Parathyroid adenoma (tissue), 2 donors: ENCODE results near the gene R3HDM2.

Experiments
- H2AFZ ChIP-seq: fragments of 300-600 bp; sonication (generic); one replicate; pipeline ENCODE4 v1.7.0; 2017; ENCODE audit warnings: antibody characterized with exemption, mild to moderate bottlenecking
- H3K27ac ChIP-seq: fragments of 300-600 bp; sonication (generic); one replicate; pipeline ENCODE4 v1.7.0; 2017
- H3K27me3 ChIP-seq: fragments of 300-600 bp; sonication (generic); one replicate; pipeline ENCODE4 v1.7.0; 2017; ENCODE audit warnings: low read length; ENCODE audit not compliant: control insufficient read depth, insufficient read depth
- H3K36me3 ChIP-seq: fragments of 300-600 bp; sonication (generic); one replicate; pipeline ENCODE4 v1.7.0; 2017; ENCODE audit warnings: low read length; ENCODE audit not compliant: control insufficient read depth, insufficient read depth
- H3K4me1 ChIP-seq: fragments of 300-600 bp; sonication (generic); one replicate; pipeline ENCODE4 v1.7.0; 2017; ENCODE audit warnings: control low read depth
- H3K4me2 ChIP-seq: fragments of 300-600 bp; sonication (generic); one replicate; pipeline ENCODE4 v1.7.0; 2017; ENCODE audit warnings: low read length
- H3K4me3 ChIP-seq: fragments of 300-600 bp; sonication (generic); one replicate; pipeline ENCODE4 v1.7.0; 2017; ENCODE audit warnings: low read depth, low read length
- H3K79me2 ChIP-seq: fragments of 300-600 bp; sonication (generic); one replicate; pipeline ENCODE4 v1.7.0; 2017; ENCODE audit warnings: control low read depth
- H3K9ac ChIP-seq: fragments of 300-600 bp; sonication (generic); one replicate; pipeline ENCODE4 v1.7.0; 2017; ENCODE audit warnings: mild to moderate bottlenecking
- H3K9me3 ChIP-seq: fragments of 300-600 bp; sonication (generic); one replicate; pipeline ENCODE4 v1.7.0; 2017; ENCODE audit warnings: low read length; ENCODE audit not compliant: control insufficient read depth
- CTCF ChIP-seq: fragments of 300-600 bp; sonication (generic); IDR thresholded peaks from one replicate; pipeline ENCODE4 v1.7.0; 2017; ENCODE audit warnings: antibody characterized with exemption, mild to moderate bottlenecking
- donor health status: primary hyperparathyroidism.

R3HDM2 gene

GRCh38 chr12:57430931-57431566, at the start of gene R3HDM2:
Gene R3HDM2, minus strand, starts transcription at chr12:57431043. Its CDS starts 120,615 bp downstream, at chr12:57310428.
- Histone ChIP-seq H3K79me2 (peaks cover 2% of the 10 kb centered on the region), H3K36me3 (no peaks in the 10 kb centered on the region), H3K4me1 (no peaks in the 10 kb centered on the region), H3K4me3 (peak within 1 kb of the TSS; percentile 90), H3K4me2 (peak within 1 kb of the TSS; percentile 97), H3K27ac (peak within 1 kb of the TSS; percentile 80), H3K27me3 (no peaks in the 10 kb centered on the region), H3K9me3 (no peaks in the 10 kb centered on the region), H2AFZ (peak within 1 kb of the TSS; percentile 75), H3K9ac (peak within 1 kb of the TSS; percentile 71)
- no peak for TF ChIP-seq CTCF

- H3K4me2 ChIP-seq = no peak within 1 kb of the TSS
- H3K36me3 ChIP-seq = no peaks in the 10 kb centered on the region
- no peaks in the 10 kb centered on the region for H3K9me3 ChIP-seq
- TF ChIP-seq CTCF = no peak
- H3K27ac ChIP-seq = no peak within 1 kb of the TSS
- H3K4me1 ChIP-seq = peaks cover 8% of the 10 kb centered on the region
- H3K4me3 ChIP-seq = no peak within 1 kb of the TSS
- no peak within 1 kb of the TSS for H2AFZ ChIP-seq
- H3K79me2 ChIP-seq = no peaks in the 10 kb centered on the region
- H3K9ac ChIP-seq = no peak within 1 kb of the TSS
- peaks cover 7% of the 10 kb centered on the region for H3K27me3 ChIP-seq
These were observed 48.7 kb upstream of the R3HDM2 start, which contains the start of gene ARHGAP9 for GRCh38 chr12:57479376-57480115. Gene ARHGAP9, minus strand, starts transcription at chr12:57479866. Its CDS starts 460 bp downstream, at chr12:57479406.

GRCh38 chr12:57479043-57479375, 48.2 kb upstream of the R3HDM2 start:
- Histone ChIP-seq H3K4me1 (peaks cover 11% of the 10 kb centered on the region), H3K27me3 (peaks cover 7% of the 10 kb centered on the region), H3K9me3 (no peaks in the 10 kb centered on the region), H3K27ac (no peak overlapping the region), H3K4me2 (no peak overlapping the region), H3K36me3 (no peaks in the 10 kb centered on the region), H3K79me2 (no peaks in the 10 kb centered on the region), H2AFZ (no peak overlapping the region), H3K9ac (no peak overlapping the region), H3K4me3 (no peak overlapping the region)
- TF ChIP-seq CTCF = no peak

- Histone ChIP-seq H2AFZ (no peak overlapping the region), H3K9ac (no peak overlapping the region), H3K4me3 (no peak overlapping the region), H3K27me3 (peaks cover 7% of the 10 kb centered on the region), H3K4me2 (no peak overlapping the region), H3K79me2 (no peaks in the 10 kb centered on the region), H3K4me1 (peaks cover 11% of the 10 kb centered on the region), H3K9me3 (no peaks in the 10 kb centered on the region), H3K36me3 (no peaks in the 10 kb centered on the region), H3K27ac (no peak overlapping the region)
- TF ChIP-seq CTCF = no peak
These were observed 47.2 kb upstream of the R3HDM2 start for GRCh38 chr12:57477710-57478681.
